ENCODE data around the gene TPPP.

TPPP gene

GRCh38 chr5:659496-660263 lies 33.5 kb downstream of the TPPP start:
- CTCF ChIA-PET, result no interaction called here
- TF ChIP-seq ZNF518A (tag by site-specific recombination; conservative IDR thresholded peaks at IDR 0.05; ENCODE audit: low read depth), result no peak
- TF ChIP-seq ZNF610 (tag by site-specific recombination; IDR thresholded peaks at IDR 0.05; ENCODE audit: borderline replicate concordance), result no peak
- TF ChIP-seq ZNF664 (tag by site-specific recombination; IDR thresholded peaks at IDR 0.05), result no peak
- TF ChIP-seq ZBTB11 (tag by site-specific recombination; conservative IDR thresholded peaks at IDR 0.05; ENCODE audit: low read depth), result no peak
- TF ChIP-seq ZNF157 (tag by site-specific recombination; IDR thresholded peaks at IDR 0.05), result no peak
- TF ChIP-seq ZNF133 (tag by site-specific recombination; IDR thresholded peaks at IDR 0.05), result no peak
- no peak for TF ChIP-seq REPIN1 (tag by site-specific recombination; IDR thresholded peaks at IDR 0.05; ENCODE audit: low read depth)
- no peak for TF ChIP-seq ZNF302 (tag by site-specific recombination; IDR thresholded peaks at IDR 0.05; ENCODE audit: low read depth)
- no peak for TF ChIP-seq ZNF629 (tag by site-specific recombination; IDR thresholded peaks at IDR 0.05)
- no peak for TF ChIP-seq ZNF266 (tag by site-specific recombination; IDR thresholded peaks at IDR 0.05; ENCODE audit: low read depth)
- TF ChIP-seq GLIS1 (tag by site-specific recombination; IDR thresholded peaks at IDR 0.05), result no peak
- no peak for TF ChIP-seq ZNF10 (tag by site-specific recombination; IDR thresholded peaks at IDR 0.05)
- no peak for TF ChIP-seq CTCF (tag by site-specific recombination; IDR thresholded peaks at IDR 0.05)
- no peak for TF ChIP-seq ZNF169 (tag by site-specific recombination; IDR thresholded peaks at IDR 0.05)
- TF ChIP-seq FEZF1 (tag by site-specific recombination; IDR thresholded peaks at IDR 0.05), result no peak
- TF ChIP-seq ZNF596 (tag by site-specific recombination; IDR thresholded peaks at IDR 0.05), result no peak
- TF ChIP-seq ZNF202 (tag by site-specific recombination; IDR thresholded peaks at IDR 0.05; ENCODE audit: borderline replicate concordance), result no peak
- TF ChIP-seq REST (tag by site-specific recombination; IDR thresholded peaks at IDR 0.05), result no peak
- no peak overlapping the region for H3K4me3 ChIP-seq (ENCODE audit: low read depth, low read length)
- no peaks in the 10 kb centered on the region for H3K9me3 ChIP-seq (ENCODE audit: control insufficient read depth, insufficient read depth, low read depth, low read length)
- H3K27ac ChIP-seq (ENCODE audit: extremely low read depth, low read depth, low read length), result no peak overlapping the region
- POLR2A ChIA-PET, result no interaction called here
- H3K36me3 ChIP-seq (ENCODE audit: control insufficient read depth in 2 of 2, insufficient read depth in 1 of 2, low read length in 2 of 2), result peaks cover 38 to 93% of the 10 kb centered on the region in 2 experiments
- H3K4me1 ChIP-seq (ENCODE audit: control insufficient read depth, insufficient read depth, low read length), result no peaks in the 10 kb centered on the region

Data from HEK293 (cell line).